Neural progenitor cell (in vitro differentiated cells): ENCODE measurements around the gene PIGA.

Experiments
- EZH2 ChIP-seq: fragments of 200-600 bp; sonication (generic); IDR thresholded peaks from 2 replicates; pipeline ENCODE4 v1.6.1; 2017; ENCODE audit warnings: antibody characterized with exemption, mild to moderate bottlenecking, moderate library complexity
- EZH2phosphoT487 ChIP-seq: fragments of 200-600 bp; sonication (generic); IDR thresholded peaks from 2 replicates; pipeline ENCODE4 v1.6.1; 2017; ENCODE audit warnings: antibody characterized with exemption
- TF ChIP-seq, protein P1 (sequence below): fragments of 200-600 bp; sonication (generic); IDR thresholded peaks from 2 replicates; pipeline ENCODE4 v1.5.1; 2017; ENCODE audit warnings: antibody characterized with exemption, mild to moderate bottlenecking

DNA sequence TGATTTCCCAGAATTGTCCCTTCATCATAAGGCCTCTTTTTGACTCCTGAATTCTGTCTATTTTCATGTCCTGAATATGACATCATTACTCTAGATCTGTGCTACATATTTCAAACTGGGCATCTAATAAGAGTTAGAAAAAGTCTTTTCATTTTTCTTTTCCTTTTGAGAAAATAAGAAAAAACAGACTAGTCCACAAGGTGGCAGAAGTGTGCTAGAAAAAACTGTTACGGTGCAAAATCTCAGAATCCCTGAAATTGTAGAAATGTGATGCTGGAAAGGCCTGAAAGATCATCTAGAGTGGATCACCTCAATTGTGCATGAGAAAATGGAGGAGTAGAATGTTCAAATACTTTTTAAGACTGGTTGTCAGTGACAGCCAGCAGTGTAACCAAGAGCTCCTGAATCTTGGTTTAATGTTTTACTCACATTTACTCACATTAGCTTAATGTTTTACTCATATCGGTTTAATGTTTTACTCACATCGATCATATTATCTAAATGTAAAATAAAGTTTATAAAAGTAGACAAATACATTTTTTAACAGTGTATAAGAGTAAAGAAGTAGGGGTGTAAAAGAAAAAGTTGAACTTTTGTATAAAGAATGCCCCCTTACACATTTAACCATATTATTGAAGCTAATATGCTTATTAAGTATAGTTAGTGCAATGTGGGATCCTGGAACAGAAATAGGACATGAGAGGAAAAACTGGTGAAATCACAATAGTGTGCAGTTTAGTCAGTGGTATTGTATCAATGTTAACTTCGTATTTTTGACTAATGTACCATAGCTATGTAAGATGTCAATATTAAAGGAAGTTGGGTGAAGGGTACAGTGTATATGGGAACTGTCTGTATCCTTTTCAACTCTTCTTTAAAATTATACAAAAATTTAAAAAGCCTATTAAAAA, 35.1 kb downstream of the PIGA start:
- TF ChIP-seq, protein P1, sequence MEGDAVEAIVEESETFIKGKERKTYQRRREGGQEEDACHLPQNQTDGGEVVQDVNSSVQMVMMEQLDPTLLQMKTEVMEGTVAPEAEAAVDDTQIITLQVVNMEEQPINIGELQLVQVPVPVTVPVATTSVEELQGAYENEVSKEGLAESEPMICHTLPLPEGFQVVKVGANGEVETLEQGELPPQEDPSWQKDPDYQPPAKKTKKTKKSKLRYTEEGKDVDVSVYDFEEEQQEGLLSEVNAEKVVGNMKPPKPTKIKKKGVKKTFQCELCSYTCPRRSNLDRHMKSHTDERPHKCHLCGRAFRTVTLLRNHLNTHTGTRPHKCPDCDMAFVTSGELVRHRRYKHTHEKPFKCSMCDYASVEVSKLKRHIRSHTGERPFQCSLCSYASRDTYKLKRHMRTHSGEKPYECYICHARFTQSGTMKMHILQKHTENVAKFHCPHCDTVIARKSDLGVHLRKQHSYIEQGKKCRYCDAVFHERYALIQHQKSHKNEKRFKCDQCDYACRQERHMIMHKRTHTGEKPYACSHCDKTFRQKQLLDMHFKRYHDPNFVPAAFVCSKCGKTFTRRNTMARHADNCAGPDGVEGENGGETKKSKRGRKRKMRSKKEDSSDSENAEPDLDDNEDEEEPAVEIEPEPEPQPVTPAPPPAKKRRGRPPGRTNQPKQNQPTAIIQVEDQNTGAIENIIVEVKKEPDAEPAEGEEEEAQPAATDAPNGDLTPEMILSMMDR = peak; percentile 68
- TF ChIP-seq EZH2 (no peak), EZH2phosphoT487 (no peak)
